Thyroid gland (tissue), 4 donors: ENCODE measurements around the gene IFNAR2.

Experiments used
- POLR2A ChIP-seq, 2 donors: fragments of 450-650 bp; IDR thresholded peaks; one replicate each; pipeline ENCODE4 v1.6.1; 2017; ENCODE audit warnings: antibody characterized with exemption in 2 of 2, mild to moderate bottlenecking in 2 of 2, moderate library complexity in 1 of 2
- TF ChIP-seq, protein P1 (sequence below), 6 experiments: fragments of 200-600 bp in 3 of 6; fragments of 450-650 bp in 3 of 6; sonication (generic) in 3 of 6; IDR thresholded peaks; one replicate each; pipeline ENCODE4 v1.5.1; 2016 to 2019; ENCODE audit warnings: antibody characterized with exemption in 6 of 6, mild to moderate bottlenecking in 2 of 6, inconsistent platforms in 1 of 6, moderate library complexity in 1 of 6

DNA sequence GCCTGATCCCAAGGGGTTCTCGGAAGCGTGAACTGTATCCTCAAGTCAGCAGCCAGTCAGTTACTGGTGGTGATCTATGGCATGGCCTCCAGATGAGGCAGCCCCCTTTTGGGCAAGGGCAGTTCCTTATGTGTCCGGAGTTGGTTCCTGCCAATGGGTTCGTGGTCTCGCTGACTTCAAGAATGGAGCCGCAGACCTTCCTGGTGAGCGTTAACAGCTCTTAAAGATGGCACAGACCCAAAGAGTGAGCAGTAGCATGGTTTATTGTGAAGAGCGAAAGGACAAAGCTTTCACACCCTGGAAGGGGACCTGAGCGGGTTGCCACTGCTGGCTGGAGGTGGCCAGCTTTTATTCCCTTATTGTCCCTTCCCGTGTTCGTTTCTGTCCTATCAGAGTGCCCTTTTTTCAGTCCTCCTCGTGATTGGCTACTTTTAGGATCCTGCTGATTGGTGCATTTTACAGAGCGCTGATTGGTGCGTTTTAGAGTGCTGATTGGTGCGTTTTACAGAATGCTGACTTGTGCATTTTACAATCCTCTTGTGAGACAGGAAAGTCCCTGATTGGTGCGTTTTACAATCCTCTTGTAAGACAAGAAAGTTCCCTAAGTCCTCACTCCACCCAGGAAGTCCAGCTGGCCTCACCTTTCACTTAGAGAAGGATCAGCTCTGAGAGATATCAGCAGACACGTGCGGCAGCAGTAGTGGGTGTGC lies 27.5 kb downstream of the IFNAR2 start:
- TF ChIP-seq, protein P1, sequence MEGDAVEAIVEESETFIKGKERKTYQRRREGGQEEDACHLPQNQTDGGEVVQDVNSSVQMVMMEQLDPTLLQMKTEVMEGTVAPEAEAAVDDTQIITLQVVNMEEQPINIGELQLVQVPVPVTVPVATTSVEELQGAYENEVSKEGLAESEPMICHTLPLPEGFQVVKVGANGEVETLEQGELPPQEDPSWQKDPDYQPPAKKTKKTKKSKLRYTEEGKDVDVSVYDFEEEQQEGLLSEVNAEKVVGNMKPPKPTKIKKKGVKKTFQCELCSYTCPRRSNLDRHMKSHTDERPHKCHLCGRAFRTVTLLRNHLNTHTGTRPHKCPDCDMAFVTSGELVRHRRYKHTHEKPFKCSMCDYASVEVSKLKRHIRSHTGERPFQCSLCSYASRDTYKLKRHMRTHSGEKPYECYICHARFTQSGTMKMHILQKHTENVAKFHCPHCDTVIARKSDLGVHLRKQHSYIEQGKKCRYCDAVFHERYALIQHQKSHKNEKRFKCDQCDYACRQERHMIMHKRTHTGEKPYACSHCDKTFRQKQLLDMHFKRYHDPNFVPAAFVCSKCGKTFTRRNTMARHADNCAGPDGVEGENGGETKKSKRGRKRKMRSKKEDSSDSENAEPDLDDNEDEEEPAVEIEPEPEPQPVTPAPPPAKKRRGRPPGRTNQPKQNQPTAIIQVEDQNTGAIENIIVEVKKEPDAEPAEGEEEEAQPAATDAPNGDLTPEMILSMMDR (IDR thresholded peaks at IDR 0.05): no peak
- TF ChIP-seq POLR2A (IDR thresholded peaks at IDR 0.05): no peak
